ENCODE data around the gene BUB1B.

- TF ChIP-seq, protein P1, sequence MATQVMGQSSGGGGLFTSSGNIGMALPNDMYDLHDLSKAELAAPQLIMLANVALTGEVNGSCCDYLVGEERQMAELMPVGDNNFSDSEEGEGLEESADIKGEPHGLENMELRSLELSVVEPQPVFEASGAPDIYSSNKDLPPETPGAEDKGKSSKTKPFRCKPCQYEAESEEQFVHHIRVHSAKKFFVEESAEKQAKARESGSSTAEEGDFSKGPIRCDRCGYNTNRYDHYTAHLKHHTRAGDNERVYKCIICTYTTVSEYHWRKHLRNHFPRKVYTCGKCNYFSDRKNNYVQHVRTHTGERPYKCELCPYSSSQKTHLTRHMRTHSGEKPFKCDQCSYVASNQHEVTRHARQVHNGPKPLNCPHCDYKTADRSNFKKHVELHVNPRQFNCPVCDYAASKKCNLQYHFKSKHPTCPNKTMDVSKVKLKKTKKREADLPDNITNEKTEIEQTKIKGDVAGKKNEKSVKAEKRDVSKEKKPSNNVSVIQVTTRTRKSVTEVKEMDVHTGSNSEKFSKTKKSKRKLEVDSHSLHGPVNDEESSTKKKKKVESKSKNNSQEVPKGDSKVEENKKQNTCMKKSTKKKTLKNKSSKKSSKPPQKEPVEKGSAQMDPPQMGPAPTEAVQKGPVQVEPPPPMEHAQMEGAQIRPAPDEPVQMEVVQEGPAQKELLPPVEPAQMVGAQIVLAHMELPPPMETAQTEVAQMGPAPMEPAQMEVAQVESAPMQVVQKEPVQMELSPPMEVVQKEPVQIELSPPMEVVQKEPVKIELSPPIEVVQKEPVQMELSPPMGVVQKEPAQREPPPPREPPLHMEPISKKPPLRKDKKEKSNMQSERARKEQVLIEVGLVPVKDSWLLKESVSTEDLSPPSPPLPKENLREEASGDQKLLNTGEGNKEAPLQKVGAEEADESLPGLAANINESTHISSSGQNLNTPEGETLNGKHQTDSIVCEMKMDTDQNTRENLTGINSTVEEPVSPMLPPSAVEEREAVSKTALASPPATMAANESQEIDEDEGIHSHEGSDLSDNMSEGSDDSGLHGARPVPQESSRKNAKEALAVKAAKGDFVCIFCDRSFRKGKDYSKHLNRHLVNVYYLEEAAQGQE (IDR thresholded peaks at IDR 0.05; ENCODE audit: borderline replicate concordance) = no peak
- TF ChIP-seq CTCF (IDR thresholded peaks at IDR 0.05; ENCODE audit: poor library complexity, severe bottlenecking) = no peak
Observed at GRCh38 chr15:40136470-40137302, 24.2 kb upstream of the BUB1B start.
